CD4-positive, alpha-beta memory T cell (primary cell): Measurements from ENCODE around the gene DCUN1D1. TPM values are rescaled to one million over a fixed set of nuclear protein-coding genes. Genes with fewer than 3 reads are reported as not detected.

Source experiments
- CTCF ChIA-PET: fragments of 350-600 bp; sonication (Branson Sonifier 250); formaldehyde crosslinking; loops from one replicate; lab custom pipeline; 2021; ENCODE audit warnings: inconsistent platforms; ENCODE audit not compliant: partially characterized antibody; lab: Charles Lee
- POLR2A ChIA-PET: fragments of 350-600 bp; sonication (Branson Sonifier 250); formaldehyde crosslinking; loops from one replicate; lab custom pipeline; 2021; ENCODE audit not compliant: partially characterized antibody; lab: Charles Lee
- DNase-seq, 5 donors: peaks; one replicate each; pipeline versions ENCODE4 v3.0.0 to v3.0.0-alpha.2; 2020 to 2022; ENCODE audit warnings: mixed read lengths in 1 of 5
- H3K27ac ChIP-seq: one replicate; pipeline ENCODE4 v1.7.0; 2013; ENCODE audit warnings: low read depth, low read length
- H3K27me3 ChIP-seq: 2 replicates; pipeline ENCODE4 v1.7.0; 2013; ENCODE audit warnings: mild to moderate bottlenecking, low read length, moderate library complexity; ENCODE audit not compliant: insufficient read depth
- H3K36me3 ChIP-seq: 2 replicates; pipeline ENCODE4 v1.7.0; 2013; ENCODE audit warnings: mild to moderate bottlenecking, low read length, moderate library complexity; ENCODE audit not compliant: insufficient read depth
- H3K4me1 ChIP-seq: 2 replicates; pipeline ENCODE4 v1.7.0; 2013; ENCODE audit warnings: mild to moderate bottlenecking, low read length, moderate library complexity; ENCODE audit not compliant: insufficient read depth
- H3K4me3 ChIP-seq, 2 donors: one replicate each; pipeline ENCODE4 v1.7.0; 2013; ENCODE audit warnings: low read length in 2 of 2, mild to moderate bottlenecking in 1 of 2
- H3K9me3 ChIP-seq, 2 donors: one replicate each; pipeline ENCODE4 v1.7.0; 2013; ENCODE audit warnings: low read length in 2 of 2, control low read depth in 1 of 2; ENCODE audit not compliant: control insufficient read depth in 1 of 2
- H3K27ac Mint-ChIP-seq, 7 donors: one replicate each; pipeline ENCODE4 v1.8.0; 2020 to 2021; ENCODE audit warnings: mixed read lengths in 7 of 7, mild to moderate bottlenecking in 6 of 7, inconsistent platforms in 3 of 7, moderate library complexity in 3 of 7
- H3K27me3 Mint-ChIP-seq, 2 donors: one replicate each; pipeline ENCODE4 v1.8.0; 2020 to 2021; ENCODE audit warnings: mixed read lengths in 2 of 2
- H3K36me3 Mint-ChIP-seq, 2 donors: one replicate each; pipeline ENCODE4 v1.8.0; 2020 to 2021; ENCODE audit warnings: mixed read lengths in 2 of 2, inconsistent platforms in 1 of 2, mild to moderate bottlenecking in 1 of 2
- H3K4me1 Mint-ChIP-seq, 4 donors: one replicate each; pipeline ENCODE4 v1.8.0; 2020 to 2021; ENCODE audit warnings: mixed read lengths in 4 of 4, mild to moderate bottlenecking in 1 of 4
- H3K4me3 Mint-ChIP-seq, 8 donors: one replicate each; pipeline ENCODE4 v1.8.0; 2020 to 2021; ENCODE audit warnings: mixed read lengths in 8 of 8, mild to moderate bottlenecking in 7 of 8, moderate library complexity in 6 of 8, inconsistent platforms in 3 of 8
- H3K9me3 Mint-ChIP-seq, 8 donors: one replicate each; pipeline ENCODE4 v1.8.0; 2020 to 2021; ENCODE audit warnings: mixed read lengths in 8 of 8, mild to moderate bottlenecking in 5 of 8, inconsistent platforms in 3 of 8, moderate library complexity in 1 of 8
- intact Hi-C: fragments of 100-400 bp; cut with micrococcal nuclease; formaldehyde crosslinking; loops from one replicate; pipeline ENCODE4 v1.15.1; 2023
- polyA plus RNA-seq, 2 donors: library from polyadenylated mRNA; unstranded; fragments of 300-500 nt; fragmentation: Illumina TruSeq; gene quantifications; one replicate each; pipeline ENCODE4 v1.2.3, GENCODE V29; 2021
- total RNA-seq, 2 experiments: library from RNA; stranded (reverse); gene quantifications; one replicate each; pipeline ENCODE4 v1.2.3, GENCODE V29; 2021

The DCUN1D1 gene
- total and polyA plus RNA-seq, 4 experiments from 2014 or later, result 26.1 to 36.4 (median 32.7) TPM

GRCh38 chr3:182986021-182986420 lies 5.7 kb upstream of the DCUN1D1 start:
- H3K27ac Mint-ChIP-seq, result no peak overlapping the region
- Histone ChIP-seq H3K27ac (no peak overlapping the region), H3K9me3 (no peaks in the 10 kb centered on the region), H3K4me1 (peaks cover 8% of the 10 kb centered on the region), H3K4me3 (no peak overlapping the region), H3K27me3 (no peaks in the 10 kb centered on the region), H3K36me3 (no peaks in the 10 kb centered on the region)
- no peak for DNase-seq
- no peaks in the 10 kb centered on the region for H3K9me3 Mint-ChIP-seq
- POLR2A ChIA-PET, result no interaction called here
- intact Hi-C loops, result no loop called here
- H3K27me3 Mint-ChIP-seq, result no peaks in the 10 kb centered on the region
- H3K4me3 Mint-ChIP-seq, result no peak overlapping the region
- H3K4me1 Mint-ChIP-seq, result peaks cover 4 to 6% (median 5%) of the 10 kb centered on the region in 4 donors
- no peaks in the 10 kb centered on the region for H3K36me3 Mint-ChIP-seq
- CTCF ChIA-PET, result no interaction called here

DNA sequence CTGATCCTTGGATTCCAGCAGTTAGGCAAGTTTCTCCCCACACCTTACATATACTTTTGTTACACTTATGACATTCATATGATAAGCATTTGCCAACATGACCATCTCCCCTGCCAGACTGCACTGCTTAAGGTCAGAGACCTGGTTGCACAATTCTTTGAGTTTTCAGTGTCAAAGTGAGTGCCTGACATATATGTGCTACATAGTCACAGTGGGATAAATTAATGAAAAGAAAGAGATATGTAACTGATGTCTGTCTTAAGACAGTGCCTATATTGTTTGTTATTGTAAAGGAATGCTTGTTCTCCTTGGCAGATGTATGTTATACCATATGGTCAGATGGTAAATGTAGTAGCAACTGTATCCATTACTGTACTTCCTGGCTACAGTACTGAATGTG lies 3.5 kb upstream of the DCUN1D1 start:
- Histone ChIP-seq H3K27ac (no peak overlapping the region), H3K27me3 (no peaks in the 10 kb centered on the region), H3K4me1 (peaks cover 17% of the 10 kb centered on the region), H3K9me3 (no peaks in the 10 kb centered on the region), H3K4me3 (no peak overlapping the region), H3K36me3 (no peaks in the 10 kb centered on the region)
- Mint-ChIP-seq H3K27ac (no peak overlapping the region), H3K4me3 (no peak overlapping the region), H3K36me3 (peaks cover 0 to 6% of the 10 kb centered on the region in 2 donors), H3K9me3 (no peaks in the 10 kb centered on the region), H3K4me1 (peaks cover 9 to 18% (median 14%) of the 10 kb centered on the region in 4 donors), H3K27me3 (no peaks in the 10 kb centered on the region)
- CTCF ChIA-PET, result no interaction called here
- DNase-seq, result no peak
- intact Hi-C loops, result no loop called here
- POLR2A ChIA-PET, result no interaction called here

DNA sequence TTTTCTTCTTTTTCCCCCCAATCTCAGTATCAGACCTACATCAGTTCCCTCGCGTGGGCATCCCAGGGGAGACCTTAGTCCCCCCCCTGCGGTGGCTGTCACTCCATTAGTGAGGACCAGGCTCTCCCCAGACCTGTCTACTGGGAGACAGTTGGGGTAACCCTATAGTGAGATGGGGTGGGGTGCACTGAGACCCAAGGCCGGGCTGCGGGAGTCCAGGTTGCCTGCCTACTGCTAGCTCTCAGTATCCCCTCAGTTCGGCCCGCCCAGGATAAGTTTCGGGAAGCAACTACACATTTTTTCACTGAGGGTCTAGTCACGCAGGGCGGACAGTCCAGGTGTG lies 671 bp upstream of the DCUN1D1 start:
- Histone ChIP-seq H3K36me3 (no peaks in the 10 kb centered on the region), H3K4me1 (peaks cover 32% of the 10 kb centered on the region), H3K4me3 (peak overlapping the region; percentile 64 to 66), H3K9me3 (no peaks in the 10 kb centered on the region), H3K27ac (peak overlapping the region; percentile 75), H3K27me3 (no peaks in the 10 kb centered on the region)
- Mint-ChIP-seq H3K9me3 (no peaks in the 10 kb centered on the region), H3K4me3 (peak overlapping the region in 3 of 8 donors; percentile 84 to 89 (median 88)), H3K4me1 (peaks cover 23 to 39% (median 30%) of the 10 kb centered on the region in 4 donors), H3K27ac (peak overlapping the region in 5 of 7 donors; percentile 84 to 96 (median 89)), H3K27me3 (no peaks in the 10 kb centered on the region), H3K36me3 (peaks cover 0 to 6% of the 10 kb centered on the region in 2 donors)
- CTCF ChIA-PET, result interaction anchor here (0.9 kb wide), 1 partner anchor 72 kb away, joined by 4 read pairs; no protein-coding TSS in a partner anchor
- intact Hi-C loops, result no loop called here
- POLR2A ChIA-PET, result interaction anchor here (1.1 to 2.1 kb wide), 2 partner anchors 12 to 187 kb away, joined by 3 to 5 read pairs; no protein-coding TSS in a partner anchor
- no peak for DNase-seq

- POLR2A ChIA-PET, result interaction anchor here (0.6 to 2.6 kb wide), 3 partner anchors 10 to 76 kb away, joined by 3 to 23 read pairs (median 3); no protein-coding TSS in a partner anchor
These were observed 605 bp downstream of the DCUN1D1 start for GRCh38 chr3:182979674-182980191.

GRCh38 chr3:182979103-182979673 lies 1.1 kb downstream of the DCUN1D1 start:
- Mint-ChIP-seq H3K27ac (peak overlapping the region; percentile 83 to 93 (median 88)), H3K36me3 (peaks cover 0 to 6% of the 10 kb centered on the region in 2 donors), H3K4me3 (peak overlapping the region; percentile 87 to 95 (median 92)), H3K4me1 (peaks cover 27 to 45% (median 37%) of the 10 kb centered on the region in 4 donors), H3K9me3 (no peaks in the 10 kb centered on the region), H3K27me3 (no peaks in the 10 kb centered on the region)
- peaks cover 32% of the 10 kb centered on the region for H3K4me1 ChIP-seq
- intact Hi-C loops, result loop anchor here (2.0 to 5.0 kb wide), 2 partner anchors 118 to 186 kb away; partner anchors contain the start of genes ATP11B and MCCC1
- ChIA-PET CTCF (interaction anchor here (0.9 to 1.0 kb wide), 2 partner anchors 9 to 10 kb away, joined by 3 to 4 read pairs; no protein-coding TSS in a partner anchor), POLR2A (interaction anchor here (0.6 to 2.6 kb wide), 3 partner anchors 10 to 75 kb away, joined by 3 to 23 read pairs (median 3); no protein-coding TSS in a partner anchor)
- no peaks in the 10 kb centered on the region for H3K9me3 ChIP-seq
- H3K27me3 ChIP-seq, result no peaks in the 10 kb centered on the region
- H3K36me3 ChIP-seq, result no peaks in the 10 kb centered on the region
- DNase-seq, result peak in 1 of 5 donors; percentile 9
- peak overlapping the region; percentile 66 to 79 for H3K4me3 ChIP-seq
- peak overlapping the region; percentile 56 for H3K27ac ChIP-seq

More at GRCh38 chr3:182979674-182980191, 605 bp downstream of the DCUN1D1 start:
- Histone ChIP-seq H3K27ac (peak overlapping the region; percentile 56), H3K4me3 (peak overlapping the region; percentile 66 to 79), H3K36me3 (no peaks in the 10 kb centered on the region), H3K9me3 (no peaks in the 10 kb centered on the region), H3K27me3 (no peaks in the 10 kb centered on the region), H3K4me1 (peaks cover 32% of the 10 kb centered on the region)
- Mint-ChIP-seq H3K4me3 (peak overlapping the region; percentile 87 to 95 (median 92)), H3K9me3 (no peaks in the 10 kb centered on the region), H3K36me3 (peaks cover 0 to 6% of the 10 kb centered on the region in 2 donors), H3K4me1 (peaks cover 27 to 45% (median 36%) of the 10 kb centered on the region in 4 donors), H3K27me3 (no peaks in the 10 kb centered on the region), H3K27ac (peak overlapping the region; percentile 83 to 93 (median 88))
- CTCF ChIA-PET, result no interaction called here
- intact Hi-C loops, result loop anchor here (2.0 to 5.0 kb wide), 2 partner anchors 118 to 187 kb away; partner anchors contain the start of genes ATP11B and MCCC1
- peak; percentile 16 to 53 (median 17) for DNase-seq

- intact Hi-C loops, result loop anchor here (2.0 to 5.0 kb wide), 2 partner anchors 119 to 186 kb away; partner anchors contain the start of genes ATP11B and MCCC1
- POLR2A ChIA-PET, result interaction anchor here (2.6 kb wide), 1 partner anchor 9 kb away, joined by 23 read pairs; no protein-coding TSS in a partner anchor
These were observed 2.0 kb downstream of the DCUN1D1 start for GRCh38 chr3:182978387-182978786.

DNA sequence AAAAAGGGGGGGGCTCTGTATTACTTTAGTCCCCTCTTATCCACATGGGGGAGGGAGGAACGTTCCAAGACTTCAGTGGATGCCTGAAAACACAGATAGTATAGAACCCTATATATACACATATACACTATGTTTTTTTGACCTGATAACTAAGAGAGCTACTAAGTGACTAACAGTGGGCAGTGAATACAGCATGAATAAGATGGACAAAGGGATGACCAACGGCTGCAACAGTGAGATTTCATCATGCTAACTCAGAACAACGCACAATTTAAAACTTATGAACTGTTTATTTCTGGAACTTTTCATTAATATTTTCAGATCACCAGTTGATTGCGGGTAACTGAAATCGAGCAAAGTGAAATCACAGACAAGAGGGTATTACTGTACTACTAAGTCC lies 7.3 kb downstream of the DCUN1D1 start:
- no peaks in the 10 kb centered on the region for H3K9me3 Mint-ChIP-seq
- Histone ChIP-seq H3K27ac (no peak overlapping the region), H3K36me3 (no peaks in the 10 kb centered on the region), H3K4me1 (peaks cover 33% of the 10 kb centered on the region), H3K4me3 (no peak overlapping the region), H3K9me3 (no peaks in the 10 kb centered on the region), H3K27me3 (no peaks in the 10 kb centered on the region)
- H3K4me1 Mint-ChIP-seq, result peaks cover 35 to 50% (median 41%) of the 10 kb centered on the region in 4 donors
- no peaks in the 10 kb centered on the region for H3K27me3 Mint-ChIP-seq
- peaks cover 0 to 3% of the 10 kb centered on the region in 2 donors for H3K36me3 Mint-ChIP-seq
- POLR2A ChIA-PET, result interaction anchor here (0.6 kb wide), 1 partner anchor 794 kb away, joined by 4 read pairs; no protein-coding TSS in a partner anchor
- CTCF ChIA-PET, result no interaction called here
- no peak overlapping the region for H3K27ac Mint-ChIP-seq
- H3K4me3 Mint-ChIP-seq, result no peak overlapping the region
- intact Hi-C loops, result no loop called here
- DNase-seq, result no peak

More at GRCh38 chr3:182978387-182978786, 2.0 kb downstream of the DCUN1D1 start:
- H3K27ac ChIP-seq, result no peak overlapping the region
- no peak overlapping the region for H3K4me3 ChIP-seq
- H3K4me1 ChIP-seq, result peaks cover 32% of the 10 kb centered on the region
- CTCF ChIA-PET, result interaction anchor here (0.7 to 1.0 kb wide), 3 partner anchors 8 to 63 kb away, joined by 3 to 4 read pairs (median 4); no protein-coding TSS in a partner anchor
- H3K36me3 ChIP-seq, result no peaks in the 10 kb centered on the region
- peak overlapping the region in 3 of 7 donors; percentile 19 to 83 (median 41) for H3K27ac Mint-ChIP-seq
- H3K27me3 ChIP-seq, result no peaks in the 10 kb centered on the region
- no peak for DNase-seq
- no peaks in the 10 kb centered on the region for H3K9me3 Mint-ChIP-seq
- H3K4me3 Mint-ChIP-seq, result peak overlapping the region in 6 of 8 donors; percentile 32 to 95 (median 92)
- no peaks in the 10 kb centered on the region for H3K9me3 ChIP-seq
- H3K36me3 Mint-ChIP-seq, result peaks cover 0 to 6% of the 10 kb centered on the region in 2 donors
- peaks cover 27 to 45% (median 37%) of the 10 kb centered on the region in 4 donors for H3K4me1 Mint-ChIP-seq
- H3K27me3 Mint-ChIP-seq, result no peaks in the 10 kb centered on the region
